ENCODE data around the gene TXLNG. TPM values are rescaled to one million over a fixed set of nuclear protein-coding genes. Genes with fewer than 3 reads are reported as not detected.
"Not testable (repeated sequence)": the region's sequence is repeated elsewhere in the genome, so short reads cannot be mapped to it uniquely, and the experiment has no call there.

Gene TXLNG
- 27.6 and 28.0 TPM in 2 replicates for polyA plus RNA-seq (2014; cell fraction: cytosol; rRNA removed)
- polyA plus RNA-seq (2014; cell fraction: nucleus; rRNA removed), result 30.2 and 33.0 TPM in 2 replicates

DNA sequence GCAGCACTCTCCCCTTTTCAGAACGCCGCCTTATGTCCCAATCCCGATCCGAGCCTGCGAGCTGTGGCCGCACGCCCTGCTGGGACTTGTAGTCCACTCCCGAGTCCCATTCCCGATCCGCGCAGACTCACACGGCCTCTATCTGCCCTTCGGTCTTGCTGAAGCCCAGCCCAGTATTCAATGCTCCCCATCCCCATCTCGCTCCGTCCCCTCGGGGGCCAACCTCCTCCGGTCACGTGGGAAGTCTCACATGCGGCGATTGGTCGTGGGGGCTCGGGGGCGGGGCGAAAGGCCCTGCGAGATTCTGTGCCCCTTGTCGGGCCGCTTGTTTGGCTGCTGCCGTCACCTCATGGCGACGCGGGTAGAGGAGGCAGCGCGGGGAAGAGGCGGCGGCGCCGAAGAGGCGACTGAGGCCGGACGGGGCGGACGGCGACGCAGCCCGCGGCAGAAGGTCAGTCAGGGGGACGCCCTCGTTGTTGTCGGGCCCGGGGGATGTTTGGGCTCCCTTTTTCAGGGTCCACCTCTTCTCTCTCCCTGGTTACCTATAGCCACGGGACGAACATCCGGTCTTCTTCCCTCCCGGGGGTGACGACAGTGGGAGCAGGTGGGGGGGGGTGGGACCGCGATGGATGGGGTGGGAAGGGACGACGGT, at the start of gene TXLNG:
Gene TXLNG, plus strand, starts transcription at position 328 of the 652 bp plus-strand sequence. Its CDS starts 22 bp downstream, at position 350.
- peak; percentile 98 for DNase-seq (ENCODE audit: low spot score)

- DNase-seq (ENCODE audit: low spot score), result no peak
Observed at GRCh38 chrX:16737024-16737423, 49.2 kb upstream of the TXLNG start.

GRCh38 chrX:16739574-16739973, 46.7 kb upstream of the TXLNG start:
- DNase-seq (ENCODE audit: low spot score), result no peak

DNA sequence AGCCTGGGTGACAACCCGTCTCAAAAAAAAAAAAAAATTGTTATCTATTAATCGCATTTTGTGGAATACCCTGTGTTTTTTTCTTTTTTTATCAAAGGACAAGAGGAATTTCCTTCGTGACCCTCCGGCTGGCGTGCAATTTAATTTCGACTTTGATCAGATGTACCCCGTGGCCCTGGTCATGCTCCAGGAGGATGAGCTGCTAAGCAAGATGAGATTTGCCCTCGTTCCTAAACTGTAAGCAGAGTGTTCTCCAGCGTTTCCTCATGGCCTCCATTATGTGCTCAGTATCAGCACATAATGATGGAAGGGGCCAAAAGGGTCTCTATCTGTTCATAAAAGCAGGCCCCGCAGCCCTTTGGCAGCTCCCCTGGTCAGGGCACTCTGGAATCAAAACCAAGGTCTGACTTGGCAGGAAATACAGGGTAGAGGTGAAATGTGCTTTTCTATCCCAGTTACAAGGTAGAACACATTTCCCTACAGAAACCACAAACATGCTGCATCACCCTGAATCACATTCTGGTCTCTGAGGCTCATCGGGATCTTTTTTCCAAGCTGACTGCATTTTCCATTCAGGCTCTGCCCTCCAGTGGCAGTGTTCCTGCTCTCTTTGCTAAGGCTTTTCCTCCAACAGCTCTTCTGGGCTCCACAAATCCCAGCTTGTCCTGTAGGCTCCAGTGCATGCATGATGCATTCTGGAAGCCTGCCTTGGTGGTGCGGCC, 42.5 kb upstream of the TXLNG start:
- DNase-seq (ENCODE audit: low spot score), result no peak

GRCh38 chrX:16745102-16745501, 41.2 kb upstream of the TXLNG start:
- no peak for DNase-seq (ENCODE audit: low spot score)

DNA sequence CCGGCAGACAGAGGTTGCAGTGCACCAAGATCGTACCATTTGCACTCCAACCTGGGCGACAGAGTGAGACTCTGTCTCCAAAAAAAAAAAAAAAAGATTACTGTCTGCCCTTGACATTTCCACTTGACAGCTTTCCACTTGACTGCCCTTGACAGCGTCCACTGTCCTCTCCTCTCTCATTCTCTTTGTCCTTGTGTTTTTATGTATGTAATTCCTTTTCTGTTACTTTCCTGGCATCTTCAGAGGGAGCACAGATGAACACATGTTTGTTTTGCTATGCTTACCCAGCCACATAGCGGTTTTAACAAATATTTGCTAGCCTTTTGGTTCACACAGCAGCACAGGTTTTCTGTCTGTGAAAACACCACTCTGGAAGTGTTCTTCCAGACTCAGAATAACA, 40.6 kb upstream of the TXLNG start:
- DNase-seq (ENCODE audit: low spot score), result no peak

DNA sequence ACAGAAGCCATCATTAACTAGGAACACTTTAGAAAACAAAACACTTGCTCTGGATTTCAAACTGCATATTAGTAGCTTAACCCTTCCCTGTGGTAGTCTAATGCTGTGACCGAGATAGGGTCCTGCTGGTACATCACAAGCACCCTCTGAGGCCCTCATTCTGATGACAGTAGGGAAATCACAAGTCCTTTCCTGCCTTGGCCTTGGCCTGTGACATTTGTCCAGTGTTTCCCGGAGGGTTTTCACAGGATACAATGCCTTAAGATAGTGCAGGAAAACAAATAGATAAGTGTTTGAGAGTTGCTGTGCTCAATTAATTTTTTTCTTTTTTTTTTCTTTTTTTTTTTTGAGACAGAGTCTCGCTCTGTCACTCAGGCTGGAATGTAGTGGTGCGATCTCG, 37.8 kb upstream of the TXLNG start:
- no peak for DNase-seq (ENCODE audit: low spot score)

GRCh38 chrX:16750136-16750535, 36.1 kb upstream of the TXLNG start:
- no peak for DNase-seq (ENCODE audit: low spot score)

GRCh38 chrX:16754019-16754418, 32.2 kb upstream of the TXLNG start:
- no peak for DNase-seq (ENCODE audit: low spot score)

DNA sequence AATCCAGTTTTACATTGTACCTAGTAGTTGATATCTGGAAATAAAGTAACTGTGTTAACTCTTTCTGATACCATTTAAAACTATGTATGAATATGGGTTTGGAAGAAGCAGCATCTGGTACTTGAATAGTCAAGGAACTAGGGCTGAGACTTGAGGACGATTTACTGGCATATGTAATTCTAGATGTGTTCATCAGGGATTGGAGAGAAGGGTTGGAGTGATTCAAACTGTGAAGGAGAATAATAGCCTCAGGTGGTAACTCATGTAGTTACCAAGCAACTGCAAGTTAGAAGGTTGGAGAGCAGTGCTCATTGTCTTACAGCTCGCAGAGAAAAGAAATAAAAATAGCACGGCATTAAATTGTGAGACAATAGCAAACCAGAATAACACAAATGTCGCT, 29.5 kb upstream of the TXLNG start:
- no peak for DNase-seq (ENCODE audit: low spot score)

DNA sequence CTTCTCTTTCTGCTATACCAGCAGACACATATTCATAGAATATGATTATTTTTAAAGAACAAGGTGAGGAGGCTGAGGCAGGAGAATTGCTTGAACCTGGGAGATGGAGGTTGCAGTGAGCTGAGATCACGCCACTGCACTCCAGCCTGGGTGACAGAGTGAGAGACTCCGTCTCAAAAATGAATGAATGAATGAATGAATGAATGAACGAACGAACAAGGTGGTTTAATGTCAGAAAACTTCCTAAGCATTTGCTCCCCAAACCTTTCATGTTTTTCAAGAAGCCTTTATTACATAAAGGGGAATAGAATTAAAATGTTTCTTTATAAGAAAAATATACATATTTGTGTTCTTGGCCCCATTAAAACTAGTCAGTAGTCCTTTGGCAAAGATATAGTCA, 24.8 kb upstream of the TXLNG start:
- not testable (repeated sequence) for DNase-seq (ENCODE audit: low spot score)

GRCh38 chrX:16762579-16762978, 23.7 kb upstream of the TXLNG start:
- no peak for DNase-seq (ENCODE audit: low spot score)

DNA sequence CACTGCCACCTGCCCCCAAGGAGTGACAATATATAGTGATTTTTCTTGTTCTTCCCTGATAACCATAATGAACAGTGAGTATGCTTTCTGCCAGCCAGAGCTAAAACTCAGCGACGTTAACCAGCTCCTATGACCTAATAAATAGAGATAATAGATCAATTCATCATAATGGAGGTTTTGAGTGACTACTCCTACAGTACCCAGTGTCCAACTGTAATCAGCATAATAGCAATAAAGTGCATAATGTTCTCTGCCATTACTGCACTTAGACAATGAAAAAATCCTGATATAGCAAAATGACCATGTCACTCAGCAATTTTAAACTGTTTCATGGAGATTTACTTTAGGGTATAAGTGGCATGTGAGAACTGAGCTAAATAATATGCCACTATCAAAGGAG, 20.7 kb upstream of the TXLNG start:
- DNase-seq (ENCODE audit: low spot score), result no peak

- no peak for DNase-seq (ENCODE audit: low spot score)
Observed at GRCh38 chrX:16770970-16771482, 15.2 kb upstream of the TXLNG start.

DNA sequence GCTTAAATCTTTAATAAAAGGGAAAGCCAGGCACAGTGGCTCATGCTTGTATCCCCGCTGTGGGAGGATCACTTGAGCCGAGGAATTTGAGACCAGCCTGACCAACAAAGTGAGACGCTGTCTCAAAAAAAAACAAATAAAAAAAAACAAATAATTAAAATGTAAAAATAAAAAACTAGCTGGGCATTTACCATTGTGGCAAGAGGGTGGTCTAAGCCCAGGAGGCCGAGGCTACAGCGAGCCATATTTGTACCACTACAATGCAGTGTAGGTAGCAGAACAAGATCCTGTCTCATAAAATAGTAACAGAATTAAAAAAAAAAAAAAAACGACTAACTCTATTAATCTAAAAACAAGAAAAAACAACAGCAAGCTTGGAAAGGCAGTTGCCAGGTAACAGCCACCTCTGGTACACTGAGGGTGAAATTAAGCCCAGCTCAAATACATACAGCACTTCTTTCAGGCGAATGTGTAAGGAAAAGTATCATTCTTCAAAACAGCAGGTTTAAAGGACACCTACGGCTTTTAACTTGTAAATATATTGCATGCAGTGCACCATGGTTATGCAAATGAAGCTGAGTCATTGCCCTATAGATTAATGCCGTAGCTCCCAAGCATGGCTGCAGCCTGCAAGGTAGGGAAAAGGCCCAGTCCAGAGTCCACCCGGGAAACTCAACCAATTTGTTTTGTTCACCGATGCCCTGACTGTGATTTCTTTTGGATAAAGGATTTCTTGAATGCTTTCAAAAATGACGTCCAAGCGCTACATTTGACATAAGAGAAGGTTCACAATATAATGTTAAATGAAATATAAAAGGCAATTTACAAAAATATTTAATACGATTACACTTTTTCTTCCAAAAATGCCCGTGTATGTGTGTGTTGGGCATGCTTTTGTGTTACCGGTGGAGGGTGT, 14.5 kb upstream of the TXLNG start:
- peak; percentile 36 for DNase-seq (ENCODE audit: low spot score)

DNA sequence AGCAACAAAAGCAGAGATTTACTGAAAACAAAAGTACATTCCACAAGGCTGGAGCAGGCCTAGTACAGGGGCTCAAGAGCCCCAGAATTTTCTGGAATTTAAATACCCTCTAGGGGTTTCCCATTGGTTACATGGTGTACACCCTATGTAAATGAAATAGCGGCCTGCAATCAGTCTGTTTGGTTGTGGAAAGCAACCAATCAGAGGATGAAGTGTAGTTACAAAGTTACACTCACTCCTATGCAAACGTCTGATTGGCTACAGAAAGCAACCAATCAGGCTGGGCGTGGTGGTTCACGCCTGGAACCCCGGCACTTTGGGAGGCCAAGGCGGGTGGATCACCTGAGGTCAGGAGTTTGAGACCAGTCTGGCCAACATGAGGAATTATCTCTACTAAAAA, 13.8 kb upstream of the TXLNG start:
- no peak for DNase-seq (ENCODE audit: low spot score)

GRCh38 chrX:16774746-16775145, 11.5 kb upstream of the TXLNG start:
- DNase-seq (ENCODE audit: low spot score), result no peak

GRCh38 chrX:16778545-16778944, 7.7 kb upstream of the TXLNG start:
- no peak for DNase-seq (ENCODE audit: low spot score)

- no peak for DNase-seq (ENCODE audit: low spot score)
Observed at GRCh38 chrX:16778993-16779392, 7.3 kb upstream of the TXLNG start.

DNA sequence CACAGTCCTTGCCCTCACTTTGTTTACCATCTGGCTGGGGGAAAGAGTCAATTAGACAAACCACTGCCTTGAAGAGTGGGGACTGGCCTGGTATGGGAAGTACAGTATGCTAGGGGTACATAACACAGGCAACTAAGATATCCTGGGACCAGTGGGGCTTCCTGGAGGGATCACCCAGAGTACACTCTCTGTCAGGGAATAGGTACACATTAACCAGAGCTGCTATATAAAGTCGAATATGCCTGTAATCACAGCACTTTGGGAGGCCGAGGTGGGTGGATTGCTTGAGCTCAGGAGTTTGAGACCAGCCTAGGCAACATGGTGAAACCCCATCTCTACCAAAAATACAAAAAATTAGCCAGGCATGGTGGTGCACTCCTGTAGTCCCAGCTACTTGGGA, 6.5 kb upstream of the TXLNG start:
- DNase-seq (ENCODE audit: low spot score), result not testable (repeated sequence)

GRCh38 chrX:16783452-16783851, 2.8 kb upstream of the TXLNG start:
- no peak for DNase-seq (ENCODE audit: low spot score)

- not testable (repeated sequence) for DNase-seq (ENCODE audit: low spot score)
Observed at GRCh38 chrX:16784440-16784839, 1.8 kb upstream of the TXLNG start.
